ENCODE results near the gene ADH1A.
"Not testable (repeated sequence)": the region's sequence is repeated elsewhere in the genome, so short reads cannot be mapped to it uniquely, and the experiment has no call there.

- not testable (repeated sequence) for TF ChIP-seq CTCF, POLR2A (IDR thresholded peaks at IDR 0.05)
Measured at GRCh38 chr4:99317811-99318210, 27.0 kb upstream of the ADH1A start.
